IPS DF 4.7 (cell line): ENCODE results near the gene GSTO2.

Experiments used
- DNase-seq: peaks from one replicate; pipeline ENCODE4 v3.0.0-alpha.2; 2013; ENCODE audit warnings: low spot score; ENCODE audit errors: extremely low read depth

Gene GSTO2

GRCh38 chr10:104324931-104325330 lies 55.9 kb downstream of the GSTO2 start:
- no peak for DNase-seq

GRCh38 chr10:104325436-104326435 lies 56.8 kb downstream of the GSTO2 start:
- DNase-seq = no peak

- DNase-seq = no peak
Measured at GRCh38 chr10:104326991-104327610, 58.1 kb downstream of the GSTO2 start.

GRCh38 chr10:104327745-104328645 lies 59.0 kb downstream of the GSTO2 start:
- DNase-seq = no peak

GRCh38 chr10:104328646-104328895 lies 59.6 kb downstream of the GSTO2 start:
- no peak for DNase-seq

- no peak for DNase-seq
Measured at GRCh38 chr10:104328896-104329710, 60.1 kb downstream of the GSTO2 start.

- DNase-seq = no peak
Measured at GRCh38 chr10:104329735-104330134, 60.8 kb downstream of the GSTO2 start.

- no peak for DNase-seq
Measured at GRCh38 chr10:104330168-104331110, 61.5 kb downstream of the GSTO2 start.

GRCh38 chr10:104331208-104331838 lies 62.3 kb downstream of the GSTO2 start:
- DNase-seq = no peak

- DNase-seq = no peak
Measured at GRCh38 chr10:104332243-104333031, 63.5 kb downstream of the GSTO2 start.

GRCh38 chr10:104333032-104333727 lies 64.2 kb downstream of the GSTO2 start:
- DNase-seq = no peak

- no peak for DNase-seq
Measured at GRCh38 chr10:104333728-104334373, 64.9 kb downstream of the GSTO2 start.

GRCh38 chr10:104334561-104334960 lies 65.6 kb downstream of the GSTO2 start:
- DNase-seq = no peak

- no peak for DNase-seq
Measured at GRCh38 chr10:104334965-104335650, 66.1 kb downstream of the GSTO2 start.

- no peak for DNase-seq
Measured at GRCh38 chr10:104336821-104337467, 68.0 kb downstream of the GSTO2 start.

GRCh38 chr10:104337521-104337984 lies 68.6 kb downstream of the GSTO2 start:
- DNase-seq = no peak
